HG02759 (cell line): ENCODE measurements around the gene OGFOD2.
"Not testable (repeated sequence)": the region's sequence is repeated elsewhere in the genome, so short reads cannot be mapped to it uniquely, and the experiment has no call there.

Experiments
- ATAC-seq: cut with Tn5 transposase; IDR thresholded peaks from one replicate; pipeline ENCODE4 v1.9.1; 2021; ENCODE audit warnings: mild to moderate bottlenecking, moderate library complexity; ENCODE audit not compliant: unreplicated experiment

OGFOD2 gene

DNA sequence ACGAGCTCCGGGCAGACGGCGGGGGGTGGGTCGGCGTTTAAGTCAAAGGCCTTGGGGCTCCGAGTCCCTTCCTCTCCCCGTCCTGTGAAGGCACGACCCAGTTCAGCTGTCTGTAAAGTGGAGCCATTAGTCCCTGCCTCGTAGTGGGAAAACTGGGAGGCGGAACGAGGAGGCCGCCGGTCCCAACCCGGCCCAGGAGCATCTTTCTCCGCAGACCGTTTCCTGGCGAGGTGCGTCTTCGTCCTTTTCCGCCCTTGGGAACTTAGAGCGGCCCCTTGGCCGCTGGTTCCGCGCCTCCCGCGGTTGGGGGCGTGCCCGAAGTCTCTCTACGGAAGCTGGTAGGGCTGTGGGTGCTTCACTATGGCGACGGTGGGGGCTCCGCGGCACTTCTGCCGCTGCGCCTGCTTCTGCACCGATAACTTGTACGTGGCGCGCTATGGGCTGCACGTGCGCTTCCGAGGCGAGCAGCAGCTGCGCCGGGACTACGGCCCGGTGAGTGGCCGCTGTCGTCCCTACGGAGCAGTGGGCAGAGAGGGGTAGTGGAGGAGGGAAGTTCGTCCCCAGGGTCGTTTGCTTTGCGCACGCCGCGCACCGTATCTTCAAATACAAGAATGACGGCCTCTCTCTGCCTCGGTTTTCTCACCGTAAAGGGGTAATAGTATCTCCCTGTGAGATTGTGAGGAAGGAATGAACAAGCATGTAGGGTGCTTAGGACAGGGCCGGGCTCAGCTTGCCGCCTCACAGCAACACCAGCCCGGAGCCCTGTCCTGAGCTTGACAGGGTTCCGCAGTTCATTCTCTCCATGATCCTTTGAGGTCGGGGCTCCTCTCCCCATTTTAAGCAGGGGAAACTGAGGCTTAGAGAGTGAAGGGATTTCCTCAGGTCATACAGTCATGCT lies at the start of gene OGFOD2:
Gene OGFOD2 (plus strand): TSS at position 353 of the 898 bp plus-strand sequence. CDS start 8 bp downstream, at position 361.
- ATAC-seq = peak; percentile 80

- no peak for ATAC-seq
Observed at GRCh38 chr12:122927756-122928403, 47.2 kb upstream of the OGFOD2 start.

DNA sequence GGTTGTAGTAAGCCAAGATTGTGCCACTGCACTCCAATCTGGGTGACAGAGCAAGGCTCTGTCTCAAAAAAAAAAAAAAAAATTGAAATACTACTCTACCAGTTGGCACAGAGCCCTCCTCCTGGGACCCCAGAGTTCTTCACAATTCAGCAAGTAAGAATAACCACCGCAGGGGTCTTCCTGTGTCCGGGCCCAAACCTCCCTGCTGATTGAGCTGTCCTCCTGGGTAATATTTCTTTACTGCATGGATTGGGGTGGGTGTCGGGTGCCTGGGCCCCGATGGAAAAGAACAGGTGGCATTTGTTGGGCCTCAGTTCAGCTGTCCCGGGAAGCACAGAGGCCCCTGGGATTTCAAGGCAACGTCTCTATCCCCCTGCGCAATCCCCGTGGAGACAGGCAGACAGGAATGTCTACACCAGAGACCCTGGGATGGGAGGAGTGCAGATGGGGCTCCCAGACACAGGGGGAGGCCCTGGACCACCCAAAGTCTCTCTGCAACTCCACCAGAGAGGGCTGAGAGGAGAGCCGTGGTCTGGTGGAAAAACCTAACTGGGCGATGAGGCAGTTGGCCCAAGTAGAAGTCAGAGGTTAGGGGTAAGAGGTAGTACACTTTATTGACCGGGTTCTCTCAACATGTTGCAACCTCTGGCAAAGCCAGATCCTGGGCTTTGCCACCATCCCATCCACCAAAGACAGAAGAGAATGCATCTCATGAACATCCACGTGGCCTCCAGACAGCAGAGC lies 46.5 kb upstream of the OGFOD2 start:
- ATAC-seq = no peak

DNA sequence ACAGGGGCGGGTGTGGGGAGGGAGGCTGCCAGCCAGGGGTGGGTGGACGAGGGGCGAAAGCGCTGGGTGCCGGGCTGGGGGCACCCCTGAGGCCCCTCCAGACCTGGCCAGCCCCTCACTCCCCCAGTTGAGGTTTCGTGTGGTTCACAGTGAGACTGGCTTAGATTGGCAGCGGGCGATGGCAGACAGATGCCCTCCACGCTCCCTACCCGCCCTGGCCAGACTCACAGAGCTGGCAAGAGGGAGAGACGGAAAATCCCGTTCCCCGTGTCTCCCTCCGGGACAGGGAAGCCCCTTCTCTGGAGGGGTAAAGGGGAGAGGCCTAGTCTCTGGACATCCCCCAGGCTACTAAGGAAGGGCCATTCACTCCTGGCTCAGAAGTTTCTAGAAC lies 45.9 kb upstream of the OGFOD2 start:
- no peak for ATAC-seq

DNA sequence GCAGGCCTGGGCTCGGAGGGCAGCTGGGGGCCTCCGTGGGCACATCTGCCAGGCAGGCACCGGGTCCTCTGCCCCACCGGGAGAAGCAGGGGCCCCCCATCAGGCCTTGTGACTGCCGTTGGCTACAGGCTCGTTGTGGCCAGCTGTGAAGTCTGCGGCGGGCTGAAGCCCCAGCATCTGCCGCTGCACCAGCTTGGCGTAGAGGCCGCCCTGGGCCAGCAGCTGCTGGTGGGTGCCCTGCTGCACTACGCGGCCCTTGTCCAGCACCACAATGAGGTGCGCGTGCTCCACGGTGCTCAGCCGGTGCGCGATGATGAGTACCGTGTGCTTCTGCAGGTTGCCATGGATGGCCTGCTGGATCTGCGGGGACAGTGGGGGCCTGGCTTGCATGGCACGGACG lies 45.2 kb upstream of the OGFOD2 start:
- ATAC-seq = no peak

- no peak for ATAC-seq
Observed at GRCh38 chr12:122932207-122932606, 42.8 kb upstream of the OGFOD2 start.

DNA sequence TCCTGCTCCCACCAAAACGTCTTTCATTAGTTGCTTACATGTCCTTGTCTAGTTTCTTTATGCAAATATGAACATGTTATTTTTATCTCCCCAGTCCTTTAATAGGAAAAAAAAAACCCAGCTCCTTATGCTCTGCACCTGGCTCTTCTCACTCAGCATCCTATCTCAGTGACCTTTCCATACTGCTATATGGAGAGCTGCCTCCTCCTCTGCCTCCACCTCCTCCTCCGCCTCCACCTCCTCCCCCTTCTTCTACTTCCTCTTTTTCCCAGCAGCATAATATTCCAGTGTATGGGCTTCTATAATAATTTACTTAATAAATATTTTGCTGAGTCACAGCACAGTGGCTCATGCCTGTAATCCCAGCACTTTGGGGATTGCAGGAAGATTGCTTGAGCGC lies 40.3 kb upstream of the OGFOD2 start:
- no peak for ATAC-seq

- no peak for ATAC-seq
Observed at GRCh38 chr12:122935318-122935717, 39.7 kb upstream of the OGFOD2 start.

DNA sequence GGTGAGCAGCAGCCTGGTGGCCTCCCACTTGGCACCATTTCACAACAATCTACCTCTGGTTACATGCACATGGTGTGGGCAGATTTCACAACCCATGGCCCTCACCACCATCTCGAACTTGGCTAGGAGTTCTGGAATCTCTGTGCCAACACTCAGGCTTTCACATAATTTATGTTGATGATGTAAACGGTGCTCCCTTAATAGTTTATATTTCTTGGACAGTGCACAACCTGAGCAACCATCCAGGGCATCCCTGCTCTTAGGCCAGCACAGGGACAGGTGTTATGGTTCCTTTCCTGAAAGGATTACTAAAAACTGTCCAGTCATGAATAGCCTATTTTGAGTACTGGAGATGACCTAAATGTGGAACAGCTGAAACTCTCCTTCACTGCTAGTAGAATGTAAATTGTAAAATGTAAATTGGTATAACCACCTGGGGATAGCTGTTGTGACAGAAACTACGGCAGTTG lies 37.4 kb upstream of the OGFOD2 start:
- no peak for ATAC-seq

GRCh38 chr12:122939125-122939524 lies 35.9 kb upstream of the OGFOD2 start:
- no peak for ATAC-seq

- not testable (repeated sequence) for ATAC-seq
Observed at GRCh38 chr12:122941351-122941750, 33.7 kb upstream of the OGFOD2 start.

- no peak for ATAC-seq
Observed at GRCh38 chr12:122942637-122943036, 32.4 kb upstream of the OGFOD2 start.

DNA sequence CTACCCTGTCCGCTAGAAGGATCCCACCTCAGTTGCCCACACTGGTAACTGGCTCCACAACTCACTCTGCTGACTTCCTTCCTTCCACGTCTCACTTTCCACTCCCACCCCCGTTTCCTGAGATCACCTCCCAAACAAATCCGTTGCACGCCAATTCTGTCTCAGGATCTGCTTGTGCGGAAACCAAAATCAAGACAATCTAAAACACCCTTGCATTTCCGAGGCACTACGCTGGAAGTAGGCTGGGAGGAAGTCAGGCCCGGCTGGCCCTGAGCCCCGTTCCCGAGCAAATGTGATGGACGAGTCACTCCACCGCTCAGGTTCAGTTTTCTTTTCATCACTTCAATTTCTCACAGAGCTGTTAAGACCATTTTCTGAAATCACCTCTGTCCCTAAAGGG lies 31.8 kb upstream of the OGFOD2 start:
- ATAC-seq = no peak

- ATAC-seq = no peak
Observed at GRCh38 chr12:122944605-122945592, 30.1 kb upstream of the OGFOD2 start.

GRCh38 chr12:122946690-122947341 lies 28.2 kb upstream of the OGFOD2 start:
- ATAC-seq = peak; percentile 85

DNA sequence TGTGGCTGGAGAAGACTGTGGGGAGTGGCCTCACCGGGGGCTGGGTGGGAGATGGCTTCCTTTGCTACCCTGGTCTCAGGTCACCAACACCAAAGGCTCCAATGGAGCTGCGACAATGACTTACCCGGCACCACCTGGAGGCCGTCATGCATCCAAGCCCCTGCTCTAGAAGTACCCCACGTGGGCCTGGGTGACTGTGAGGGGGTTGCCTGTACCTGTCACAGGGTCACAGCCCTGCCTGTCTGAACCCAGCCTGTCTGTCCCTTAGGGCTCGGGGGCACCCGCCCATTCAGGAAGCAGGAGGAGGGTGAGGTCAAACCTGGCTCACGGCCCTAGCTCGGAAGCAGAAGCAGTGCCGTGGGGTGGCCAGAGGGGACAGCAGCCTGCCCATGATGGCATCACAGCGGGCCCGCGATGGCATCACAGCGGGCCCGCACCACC lies 27.7 kb upstream of the OGFOD2 start:
- ATAC-seq = peak; percentile 8

GRCh38 chr12:122948605-122949004 lies 26.4 kb upstream of the OGFOD2 start:
- no peak for ATAC-seq

GRCh38 chr12:122949405-122949804 lies 25.6 kb upstream of the OGFOD2 start:
- no peak for ATAC-seq

DNA sequence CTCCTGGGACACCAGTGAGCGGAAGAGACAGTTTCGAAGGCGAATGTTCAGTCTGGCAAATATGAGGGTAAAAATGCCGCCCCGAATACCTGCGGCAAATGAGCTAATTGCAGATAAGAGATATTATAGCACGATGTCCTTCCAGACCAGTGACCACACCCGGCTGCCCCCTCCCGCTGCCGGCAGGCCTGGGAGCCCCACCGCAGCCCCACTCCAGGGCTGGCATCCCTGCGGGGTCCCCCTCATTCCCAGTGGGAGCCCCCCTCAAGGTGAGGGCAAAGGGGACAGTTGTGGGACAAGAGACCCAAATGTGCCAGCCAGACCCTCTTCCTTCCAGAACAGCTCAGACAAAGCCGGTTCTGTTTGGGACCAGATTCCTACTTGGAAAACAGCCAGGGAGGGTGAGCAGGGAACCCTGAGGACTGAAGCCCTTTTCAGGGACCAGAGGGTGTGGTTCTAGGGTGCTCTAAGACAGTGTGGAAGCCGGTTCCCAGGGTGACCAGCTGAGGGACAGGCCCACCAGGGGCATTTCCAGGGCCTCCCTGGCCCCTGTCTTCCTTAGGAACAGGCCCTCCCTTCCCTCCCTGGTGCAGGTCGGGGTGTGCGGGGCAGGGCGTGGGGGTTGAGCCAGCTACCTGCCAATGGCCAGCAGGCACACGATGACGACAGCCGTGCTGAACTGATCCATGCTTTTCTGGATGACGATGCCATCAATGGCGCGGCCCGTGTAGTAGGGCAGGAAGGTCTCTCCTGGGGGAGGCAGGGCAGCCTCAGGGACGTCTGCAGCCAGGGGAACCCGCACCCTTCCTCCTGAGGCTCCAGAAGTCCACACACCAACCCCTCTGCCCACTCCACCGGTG lies 25.0 kb upstream of the OGFOD2 start:
- ATAC-seq = no peak
